RKO (cell line): ENCODE data around the gene PPP2R5B.
A peak's percentile ranks its signal among the peaks of the same experiment; 100 is the strongest.

Experiments used
- DNase-seq: peaks from one replicate; pipeline ENCODE4 v3.0.0-alpha.2; 2016; ENCODE audit warnings: low spot score

PPP2R5B gene

GRCh38 chr11:64888729-64889511, 35.6 kb upstream of the PPP2R5B start:
- peak; percentile 43 for DNase-seq

- DNase-seq: no peak
Measured at GRCh38 chr11:64890522-64890939, 34.0 kb upstream of the PPP2R5B start.

GRCh38 chr11:64891215-64891848, 33.2 kb upstream of the PPP2R5B start:
- no peak for DNase-seq

DNA sequence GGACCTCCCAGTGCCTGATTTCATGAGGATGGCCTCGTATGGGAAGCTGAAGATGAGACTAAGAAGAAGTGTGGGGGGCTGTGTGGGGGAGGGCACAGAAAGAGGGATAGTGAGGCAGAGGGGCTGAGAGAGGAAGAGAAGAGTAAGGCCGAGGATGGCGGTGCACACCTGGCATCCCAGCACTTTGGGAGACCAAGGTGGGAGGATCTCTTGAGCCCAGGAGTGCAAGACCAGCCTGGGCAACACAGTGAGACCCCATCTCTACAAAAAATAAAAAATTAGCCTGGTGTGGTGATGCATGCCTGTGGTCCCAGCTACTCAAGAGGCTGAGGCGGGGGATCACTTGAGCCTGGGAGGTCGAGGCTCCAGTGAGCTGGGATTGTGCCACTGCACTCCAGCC, 32.6 kb upstream of the PPP2R5B start:
- no peak for DNase-seq

DNA sequence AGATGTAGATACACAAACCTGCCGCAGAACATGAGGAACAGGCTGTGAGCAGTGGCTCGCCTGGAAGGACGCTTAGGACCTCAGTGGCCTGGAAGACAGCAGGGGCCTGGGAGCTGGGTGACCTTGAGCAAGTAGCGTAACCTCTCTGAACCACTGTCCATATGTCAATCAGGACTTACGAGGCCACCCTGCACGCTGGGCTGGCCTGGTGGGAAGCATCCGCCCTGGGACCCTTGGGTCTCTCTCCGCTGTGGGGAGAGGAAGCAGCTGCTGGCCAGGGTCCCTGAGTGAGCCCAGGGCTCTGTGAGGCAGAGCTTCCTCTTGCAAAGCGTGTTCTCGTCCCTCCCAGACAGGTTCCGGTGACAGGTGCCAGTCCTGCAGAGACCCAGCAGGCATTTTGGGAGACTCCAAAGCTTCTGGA, 32.1 kb upstream of the PPP2R5B start:
- DNase-seq: no peak

DNA sequence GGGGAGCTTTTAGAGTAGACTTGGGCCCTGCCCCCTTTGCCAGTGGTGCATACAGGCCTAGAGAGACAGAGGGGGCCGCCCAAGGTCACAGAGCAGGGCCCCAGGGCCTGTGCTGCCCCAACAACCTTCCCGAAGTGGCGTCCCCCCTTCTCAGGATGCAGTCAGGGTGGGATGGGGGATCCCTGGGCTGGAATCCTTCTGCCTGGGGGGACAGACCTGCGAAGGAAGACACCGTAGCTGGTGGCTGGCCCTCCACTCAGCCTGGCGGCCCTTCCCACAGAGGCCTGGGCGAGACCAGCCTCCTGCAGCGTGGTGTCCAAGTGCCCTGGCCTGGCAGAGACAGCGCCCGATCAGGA, 31.7 kb upstream of the PPP2R5B start:
- DNase-seq: no peak

DNA sequence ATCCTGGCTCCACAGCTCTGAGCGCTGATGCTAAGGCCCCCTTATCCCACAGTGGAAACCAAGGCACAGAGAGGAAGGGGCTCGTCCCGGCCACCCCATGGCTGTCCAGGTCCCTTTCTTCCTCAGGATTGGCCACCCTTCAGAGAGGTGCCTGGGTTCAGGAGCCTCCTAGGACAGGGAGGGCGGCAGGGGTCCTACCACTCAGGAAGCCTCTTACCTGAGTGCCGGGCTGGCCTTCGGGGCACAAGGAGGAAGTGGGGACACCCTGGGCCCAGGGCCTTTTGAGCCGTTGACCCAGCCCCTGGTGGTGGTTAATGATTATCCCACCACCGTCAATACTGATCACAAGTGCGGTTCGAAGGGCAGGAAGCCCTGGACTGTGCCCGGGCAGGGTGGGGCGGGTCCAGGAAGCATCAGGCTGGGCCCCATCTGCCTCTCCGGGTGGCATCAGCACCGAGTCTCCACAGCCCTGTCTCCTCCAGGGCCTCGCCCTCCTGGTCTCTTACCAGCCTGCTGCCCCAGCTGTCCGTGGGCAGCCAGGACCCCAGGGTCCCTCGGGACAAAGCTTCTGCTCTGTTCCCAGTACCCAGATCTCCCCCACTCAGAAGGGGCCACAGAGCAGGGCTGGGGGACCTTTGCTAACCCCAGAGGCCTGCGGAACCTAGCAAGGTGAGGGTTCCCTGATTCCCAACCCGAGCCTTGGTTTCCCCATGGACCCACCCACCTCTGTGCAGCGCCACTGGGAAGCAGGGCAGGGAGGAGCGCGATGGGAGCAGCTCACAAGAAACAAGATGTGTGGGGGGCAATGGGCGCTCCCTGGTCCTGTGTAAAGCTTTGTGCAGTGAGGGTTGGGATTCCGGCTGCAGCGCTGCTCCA, 31.1 kb upstream of the PPP2R5B start:
- DNase-seq: no peak

DNA sequence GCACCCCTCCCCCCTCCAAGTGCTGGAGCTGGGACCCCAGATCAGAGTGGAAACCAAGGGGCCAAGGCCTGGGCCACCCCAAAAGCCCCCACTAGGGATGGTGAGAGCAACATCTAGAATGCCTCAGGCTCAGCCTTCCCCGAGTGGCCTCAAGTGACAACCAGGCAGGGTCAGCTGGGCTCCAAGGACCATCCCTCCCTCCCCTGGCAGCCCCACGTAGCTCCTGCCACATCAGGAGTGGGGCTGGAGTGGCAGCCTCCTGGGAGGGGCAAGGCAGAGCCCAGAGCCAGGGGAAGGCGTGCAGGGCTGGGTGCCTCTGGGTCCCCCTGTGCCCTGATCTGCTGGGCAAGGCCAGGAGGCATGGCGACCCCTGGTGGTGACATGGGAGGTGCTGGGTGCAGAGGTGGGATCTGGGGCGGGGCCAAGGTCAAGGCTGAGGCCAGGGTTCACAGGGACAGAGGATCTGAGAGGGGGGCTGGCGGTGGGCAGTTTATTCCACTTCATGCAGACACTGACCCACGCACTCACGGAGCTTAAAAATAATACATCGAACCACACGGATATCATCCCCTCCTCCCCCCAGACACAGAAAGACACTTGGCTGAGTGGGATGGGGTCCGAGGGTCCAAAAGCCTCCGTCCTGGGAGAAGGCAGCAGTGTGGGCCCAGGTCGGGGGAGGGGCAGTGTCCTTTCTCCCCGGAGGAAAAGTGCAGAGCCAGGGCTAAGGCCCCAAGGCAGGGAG, 30.2 kb upstream of the PPP2R5B start:
- DNase-seq: peak; percentile 74

GRCh38 chr11:64894812-64895452, 29.6 kb upstream of the PPP2R5B start:
- no peak for DNase-seq

- no peak for DNase-seq
Measured at GRCh38 chr11:64896448-64897022, 28.0 kb upstream of the PPP2R5B start.

DNA sequence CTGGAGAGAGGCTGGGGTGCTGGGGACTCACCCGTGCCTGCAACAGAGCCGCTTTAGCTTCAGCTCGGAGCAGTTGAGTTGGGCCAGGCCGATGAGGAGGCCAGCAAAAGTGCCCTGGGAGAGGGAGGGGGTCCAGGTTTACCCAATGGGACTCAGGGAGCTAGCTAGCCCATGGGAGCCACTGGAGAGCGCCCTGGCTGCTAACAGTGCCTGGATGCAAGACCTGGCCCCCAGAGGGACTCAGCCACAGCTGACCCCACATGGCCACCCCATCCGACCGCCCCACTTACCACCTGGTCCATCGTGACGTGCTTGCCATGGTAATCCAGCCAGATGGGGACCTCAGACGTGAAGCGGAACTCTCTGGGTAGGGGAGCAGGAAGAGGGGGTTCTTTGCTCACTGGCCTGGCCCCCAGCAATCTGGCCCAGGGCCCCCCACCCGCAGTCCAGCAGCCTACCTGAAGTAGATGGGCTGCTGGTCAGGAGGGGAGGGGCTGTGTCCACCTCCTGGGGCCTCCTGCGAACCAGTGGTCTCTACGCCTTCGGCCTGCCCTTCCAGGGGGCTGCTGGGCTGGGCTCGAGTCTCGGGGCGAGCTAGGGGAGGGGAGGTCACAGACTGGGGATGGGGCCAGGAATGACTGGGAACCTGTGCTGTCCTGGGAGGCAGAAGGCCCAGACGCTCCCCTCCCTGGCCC, 27.0 kb upstream of the PPP2R5B start:
- DNase-seq: no peak

GRCh38 chr11:64898076-64898445, 26.4 kb upstream of the PPP2R5B start:
- no peak for DNase-seq

DNA sequence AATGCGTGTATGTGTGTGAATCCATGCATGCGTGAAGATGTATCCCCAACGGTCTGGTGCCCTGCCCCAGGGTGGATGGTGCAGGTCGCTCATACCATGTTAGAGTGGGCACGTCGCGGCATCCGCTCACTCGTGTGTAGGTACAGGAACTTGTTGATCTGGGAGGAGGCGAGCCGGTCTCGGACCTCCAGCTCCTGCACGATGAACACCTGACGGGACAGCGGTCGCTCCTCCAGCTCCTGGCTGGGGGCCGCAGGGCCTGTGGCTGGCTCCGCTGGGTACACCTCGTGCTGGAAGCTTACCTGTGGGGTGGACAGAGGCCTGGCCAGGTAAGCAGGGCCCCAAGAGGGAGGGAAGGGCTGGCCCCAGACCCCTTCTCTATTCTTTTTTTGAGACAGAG, 25.9 kb upstream of the PPP2R5B start:
- DNase-seq: no peak

- DNase-seq: no peak
Measured at GRCh38 chr11:64900263-64900678, 24.2 kb upstream of the PPP2R5B start.

DNA sequence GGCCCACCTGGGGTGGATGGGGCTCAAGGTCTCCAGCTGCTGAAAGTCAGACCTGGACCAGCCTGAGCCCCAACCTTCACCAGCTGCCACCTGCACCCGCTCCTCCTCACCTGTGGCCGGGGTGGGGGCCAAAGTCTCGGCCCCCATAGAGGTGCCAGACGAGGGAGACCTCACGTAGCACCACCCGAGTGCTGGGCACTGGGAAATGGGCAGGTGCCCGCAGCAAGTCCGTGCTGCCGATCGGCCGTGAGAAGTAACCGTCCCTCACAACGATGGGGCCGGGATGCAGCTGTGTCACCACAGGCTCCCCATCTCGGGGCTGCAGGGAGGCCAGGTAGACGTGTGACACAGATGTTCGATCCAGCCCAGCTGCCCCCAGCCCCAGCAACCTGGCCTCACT, 23.7 kb upstream of the PPP2R5B start:
- no peak for DNase-seq

- DNase-seq: no peak
Measured at GRCh38 chr11:64902102-64902900, 22.2 kb upstream of the PPP2R5B start.

DNA sequence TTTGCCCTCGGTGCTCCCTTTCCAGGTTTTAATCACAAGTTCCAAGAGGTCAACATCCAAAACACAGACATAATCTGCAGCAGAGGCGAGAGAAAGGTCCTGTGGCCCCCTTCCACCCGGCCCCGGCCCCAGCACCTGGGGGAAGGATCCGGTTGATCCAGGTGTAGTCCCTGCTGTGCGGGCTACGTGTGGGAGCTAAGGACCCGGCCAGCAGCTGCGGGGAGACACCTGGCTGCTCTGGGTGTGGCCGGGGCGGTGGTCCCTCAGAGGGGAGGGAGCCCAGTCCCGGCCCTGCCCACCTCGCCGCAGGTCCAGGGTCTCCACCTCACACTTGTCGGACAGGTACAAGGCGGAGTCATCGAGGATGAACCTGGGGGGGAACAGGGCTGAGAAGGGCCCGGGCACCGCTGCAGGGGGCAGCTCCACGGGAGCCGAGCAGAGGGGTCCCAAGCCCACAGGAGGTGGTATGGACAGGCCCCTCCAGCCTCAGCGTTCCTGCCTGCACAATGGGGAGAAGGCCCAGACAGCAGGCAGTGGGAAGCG, 21.1 kb upstream of the PPP2R5B start:
- DNase-seq: no peak

DNA sequence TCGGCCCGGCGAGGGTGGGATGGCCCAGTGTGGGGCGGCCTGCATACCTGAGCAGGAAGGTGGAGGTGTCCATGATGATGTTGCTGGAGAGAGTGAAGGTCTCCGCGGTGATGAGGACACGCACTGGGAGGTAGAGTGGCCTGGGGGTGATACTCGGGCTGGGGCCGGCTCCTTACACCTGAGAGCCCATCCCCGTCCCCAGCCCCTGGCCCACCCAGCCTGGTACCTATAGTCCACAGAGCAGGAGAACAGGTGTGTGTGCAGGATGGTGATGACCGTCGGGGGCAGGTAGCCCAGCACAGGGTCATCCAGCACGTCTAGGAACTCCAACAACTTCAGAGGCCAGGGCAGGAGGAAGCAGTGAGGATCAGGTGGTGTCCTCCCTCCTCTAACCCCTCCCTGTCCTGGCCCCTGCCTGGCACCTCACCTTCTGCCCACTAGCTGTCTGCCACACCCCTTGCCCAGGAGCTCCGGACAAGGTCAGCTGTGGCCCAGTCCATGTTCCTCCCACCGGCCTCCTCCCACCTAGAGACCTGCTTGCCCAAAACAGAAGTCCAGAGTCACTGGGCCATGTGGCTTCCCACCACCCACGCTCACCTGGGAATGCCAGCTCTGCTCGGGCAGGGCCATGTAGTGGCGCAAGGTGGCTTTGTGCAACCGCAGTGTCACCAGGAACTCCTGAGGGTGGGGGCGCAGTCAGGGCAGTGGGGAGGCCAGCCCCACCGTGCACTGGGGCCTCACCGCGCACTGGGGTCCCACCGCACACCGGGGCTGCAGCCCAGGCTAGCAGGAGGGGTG, 18.8 kb upstream of the PPP2R5B start:
- no peak for DNase-seq

- DNase-seq: no peak
Measured at GRCh38 chr11:64906314-64906635, 18.2 kb upstream of the PPP2R5B start.
